GOT3 (cell line): Measurements from ENCODE around the gene CCDC38.
"Not testable (repeated sequence)": the region's sequence is repeated elsewhere in the genome, so short reads cannot be mapped to it uniquely, and the experiment has no call there.

Experiments
- DNase-seq: peaks from one replicate; lab custom pipeline; 2025; ENCODE audit warnings: mixed read lengths; lab: John Stamatoyannopoulos, UW

CCDC38 gene

DNA sequence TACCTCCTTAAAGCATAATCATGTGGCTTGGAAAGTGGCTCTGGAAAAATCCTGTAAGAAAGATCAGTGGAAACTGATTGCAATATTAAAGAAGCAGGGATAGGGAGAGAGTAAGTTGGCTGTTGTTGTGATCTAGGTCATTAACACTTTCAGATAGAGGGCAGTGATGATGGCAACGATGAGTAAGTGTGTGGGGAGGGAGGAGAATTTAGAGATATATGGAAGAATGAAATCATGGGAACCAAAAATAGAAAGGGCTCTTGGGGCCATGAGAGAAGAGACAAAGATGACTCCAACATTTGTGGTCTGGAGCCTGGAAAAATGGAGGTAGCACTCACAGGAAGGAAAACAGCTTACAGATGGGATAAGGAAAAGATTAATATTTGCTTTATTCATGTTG, 60.3 kb downstream of the CCDC38 start:
- no peak for DNase-seq

DNA sequence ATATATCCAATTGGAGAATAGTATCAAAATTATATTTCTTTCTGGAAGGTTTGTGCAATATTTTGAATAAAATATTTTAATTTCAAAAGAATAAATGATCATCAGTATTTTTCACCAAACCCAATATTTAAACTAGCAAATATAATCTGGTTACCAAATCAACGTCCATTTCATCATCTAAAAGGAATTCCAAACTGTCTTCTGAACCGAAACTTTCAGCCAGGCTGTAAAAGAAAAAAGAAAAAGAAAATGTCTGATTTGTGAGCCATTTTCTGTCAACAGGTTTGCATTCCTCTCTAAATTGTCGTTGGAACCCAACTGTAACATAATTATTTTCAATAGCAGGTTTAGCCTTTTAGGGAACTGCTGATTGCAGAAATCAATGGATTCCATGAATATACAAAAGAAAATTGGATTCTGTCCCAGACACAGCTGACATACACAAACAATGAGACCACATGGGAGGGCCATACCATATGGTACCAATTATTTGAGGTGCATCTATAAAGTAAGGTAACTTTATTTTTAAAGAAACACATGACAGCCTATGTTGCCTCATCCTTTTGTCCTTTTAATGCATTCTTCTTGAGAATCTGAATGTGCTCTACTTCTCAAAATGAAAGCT, 61.0 kb downstream of the CCDC38 start:
- no peak for DNase-seq

DNA sequence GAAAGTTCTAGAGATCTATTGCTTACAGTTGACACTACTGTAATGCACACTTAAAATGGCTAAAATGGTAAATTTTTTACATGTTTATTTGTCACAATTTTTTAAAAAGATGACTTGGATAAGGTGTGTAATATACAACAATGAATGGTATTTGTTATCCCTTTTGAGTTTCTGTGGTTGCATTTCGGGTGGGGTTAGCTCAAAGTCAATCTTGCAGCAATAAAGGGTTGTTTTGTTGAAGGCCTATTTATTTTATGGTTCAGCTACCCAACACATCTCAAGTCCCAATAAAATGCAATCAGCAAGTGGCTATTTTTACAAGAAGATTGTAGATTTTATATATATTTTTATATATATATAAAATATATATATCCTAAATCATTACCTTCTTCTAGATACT, 61.5 kb downstream of the CCDC38 start:
- DNase-seq, result no peak

DNA sequence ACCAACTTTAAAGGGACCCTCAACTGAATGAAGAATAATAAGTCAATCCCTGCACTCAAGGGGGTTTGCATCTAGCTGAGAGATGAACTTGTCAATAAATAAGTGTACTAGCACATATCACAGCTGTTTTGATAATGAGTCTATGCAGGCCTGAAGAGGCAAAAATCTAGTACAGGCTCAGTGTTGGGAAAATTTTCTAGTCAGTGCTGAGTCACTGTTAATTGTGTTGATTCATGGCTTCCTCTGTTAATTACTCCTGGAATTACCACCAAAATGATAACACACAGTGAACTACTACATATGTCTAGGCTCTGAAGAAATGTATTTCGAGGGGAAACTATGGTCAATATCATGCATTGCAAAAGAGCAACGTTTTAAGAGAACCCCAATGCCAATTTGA, 64.8 kb downstream of the CCDC38 start:
- DNase-seq, result no peak

DNA sequence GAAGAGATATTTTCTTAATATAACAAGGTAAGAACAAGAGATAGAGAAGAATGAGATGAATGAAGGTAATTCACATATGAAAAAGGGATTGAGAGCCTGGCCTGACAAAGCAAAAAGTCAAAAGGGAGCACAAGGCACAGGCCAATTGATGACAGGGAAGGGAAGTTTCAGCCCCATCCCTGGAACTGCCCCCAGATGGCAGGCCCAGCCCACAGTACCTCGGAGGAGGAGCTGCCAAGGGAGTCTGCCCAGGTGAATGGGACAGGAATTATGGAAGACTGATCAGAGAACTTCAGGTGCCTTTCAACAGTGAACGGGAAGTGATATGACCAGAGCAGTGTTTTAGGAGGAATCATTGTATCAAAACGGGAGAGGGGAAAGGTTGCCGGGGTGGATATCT, 68.0 kb downstream of the CCDC38 start:
- no peak for DNase-seq

DNA sequence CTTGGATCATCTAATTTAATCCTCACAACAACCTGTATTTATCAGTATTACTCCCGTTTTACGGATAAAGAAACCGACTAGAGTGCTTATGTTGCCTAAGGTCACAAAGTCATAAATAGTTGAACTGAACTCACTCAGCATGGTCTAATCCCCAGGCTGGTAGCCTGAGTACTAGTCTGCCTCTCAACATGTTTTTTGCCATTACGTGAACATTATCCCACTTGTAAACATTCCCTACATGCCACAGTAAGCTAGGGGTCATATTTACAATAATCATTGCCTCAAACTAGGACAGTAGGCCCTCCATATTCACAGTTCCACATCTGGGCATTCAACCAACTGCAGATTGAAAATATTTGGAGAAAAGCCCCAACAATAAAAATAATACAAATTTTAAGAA, 71.5 kb downstream of the CCDC38 start:
- no peak for DNase-seq

DNA sequence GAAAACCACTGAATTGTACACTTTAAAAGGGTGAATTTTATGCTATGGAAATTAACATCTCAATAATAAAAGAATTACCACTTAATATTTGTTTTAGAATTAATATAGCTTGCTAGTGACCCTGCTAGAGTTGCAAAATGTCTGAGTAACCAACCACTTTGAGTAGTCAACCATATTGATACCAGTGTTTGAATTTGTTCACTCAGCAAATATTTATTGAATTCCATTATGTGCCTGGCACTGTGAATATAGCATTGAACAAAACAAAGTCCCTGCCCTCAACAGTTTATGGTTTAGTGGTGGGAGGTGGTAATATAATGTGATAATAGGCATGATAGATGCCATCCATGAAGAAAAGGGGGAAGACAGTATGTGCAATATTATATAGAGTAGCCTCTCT, 79.1 kb downstream of the CCDC38 start:
- no peak for DNase-seq

DNA sequence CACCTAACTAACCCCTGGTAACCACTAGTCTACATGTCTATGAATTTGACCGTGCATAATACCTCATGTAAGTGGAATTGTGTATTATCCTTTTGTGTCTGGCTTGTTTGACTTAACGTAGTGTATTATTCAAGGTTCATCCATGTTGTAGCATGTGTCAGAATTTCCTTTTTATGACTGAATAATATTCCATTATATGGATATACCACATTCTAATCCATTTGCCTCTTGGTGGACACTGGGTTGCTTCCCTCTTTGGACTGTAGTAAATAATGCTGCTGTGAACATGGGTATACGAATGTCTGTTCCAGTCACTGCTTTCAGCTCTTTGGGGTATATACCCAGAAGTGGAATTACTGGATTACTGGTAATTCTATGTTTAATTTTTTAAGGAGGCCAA, 80.4 kb downstream of the CCDC38 start:
- DNase-seq, result no peak

DNA sequence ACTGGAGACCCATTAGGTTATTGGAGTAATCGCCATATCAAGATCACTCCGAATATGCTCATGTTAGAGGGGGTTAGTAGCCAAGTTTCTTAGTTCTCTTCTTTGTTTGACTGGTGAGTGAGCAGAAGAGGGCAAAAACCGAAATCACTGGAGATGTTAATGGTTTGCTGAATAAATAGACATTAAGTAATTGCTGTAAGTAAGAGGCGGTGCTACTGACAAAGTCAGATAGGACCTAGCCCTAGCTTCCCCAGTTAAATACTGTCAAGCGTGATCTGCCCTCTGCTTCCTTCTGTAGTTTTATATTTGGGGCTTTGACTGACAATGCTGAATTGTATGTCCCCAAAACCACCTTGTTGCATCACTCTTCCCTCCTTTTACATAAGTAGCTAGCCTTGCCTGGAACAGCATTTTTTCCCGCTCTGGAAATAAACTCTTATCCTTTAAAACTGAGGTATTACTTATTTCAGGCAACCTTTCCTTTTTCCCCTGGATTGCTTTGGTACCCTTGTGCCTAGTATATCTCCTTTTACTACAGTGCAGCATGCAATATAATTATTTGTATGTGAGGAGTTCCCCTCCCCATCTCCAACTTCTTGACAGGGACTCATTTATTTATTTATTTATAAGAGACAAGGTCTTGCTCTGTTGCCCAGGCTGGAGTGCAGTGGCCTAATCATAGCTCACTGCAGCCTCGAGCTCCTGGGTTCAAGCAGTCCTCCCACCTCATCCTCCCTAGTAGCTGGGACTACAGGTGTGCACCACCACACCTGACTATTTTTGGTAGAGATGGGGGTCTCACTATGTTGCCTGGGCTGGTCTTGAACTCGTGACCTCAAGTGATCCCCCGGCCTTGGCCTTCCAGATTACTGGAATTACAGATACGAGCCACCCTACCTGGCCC, 82.2 kb downstream of the CCDC38 start:
- no peak for DNase-seq

DNA sequence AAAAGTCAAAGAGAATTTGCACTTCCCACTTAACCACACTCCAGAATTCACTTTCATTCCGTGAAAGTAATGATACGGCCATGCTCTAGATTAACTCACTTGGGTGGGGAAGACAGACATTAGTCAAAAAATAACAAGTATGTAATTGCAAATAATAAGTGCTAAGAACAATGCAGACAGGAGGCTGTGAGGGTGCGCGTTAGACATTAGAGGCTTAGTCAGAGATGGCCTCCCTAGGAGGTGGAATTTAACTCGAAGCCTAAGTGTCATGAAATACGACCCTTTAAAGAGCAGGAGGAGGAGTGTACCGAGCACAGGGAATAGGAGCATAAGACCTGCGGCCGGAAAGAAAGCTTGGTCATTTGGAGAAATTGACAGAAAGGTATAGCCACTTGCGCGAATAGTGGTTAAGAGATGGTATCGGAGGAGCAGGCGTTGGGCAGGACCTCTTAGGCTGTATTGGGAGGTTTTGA, 83.0 kb downstream of the CCDC38 start:
- no peak for DNase-seq

DNA sequence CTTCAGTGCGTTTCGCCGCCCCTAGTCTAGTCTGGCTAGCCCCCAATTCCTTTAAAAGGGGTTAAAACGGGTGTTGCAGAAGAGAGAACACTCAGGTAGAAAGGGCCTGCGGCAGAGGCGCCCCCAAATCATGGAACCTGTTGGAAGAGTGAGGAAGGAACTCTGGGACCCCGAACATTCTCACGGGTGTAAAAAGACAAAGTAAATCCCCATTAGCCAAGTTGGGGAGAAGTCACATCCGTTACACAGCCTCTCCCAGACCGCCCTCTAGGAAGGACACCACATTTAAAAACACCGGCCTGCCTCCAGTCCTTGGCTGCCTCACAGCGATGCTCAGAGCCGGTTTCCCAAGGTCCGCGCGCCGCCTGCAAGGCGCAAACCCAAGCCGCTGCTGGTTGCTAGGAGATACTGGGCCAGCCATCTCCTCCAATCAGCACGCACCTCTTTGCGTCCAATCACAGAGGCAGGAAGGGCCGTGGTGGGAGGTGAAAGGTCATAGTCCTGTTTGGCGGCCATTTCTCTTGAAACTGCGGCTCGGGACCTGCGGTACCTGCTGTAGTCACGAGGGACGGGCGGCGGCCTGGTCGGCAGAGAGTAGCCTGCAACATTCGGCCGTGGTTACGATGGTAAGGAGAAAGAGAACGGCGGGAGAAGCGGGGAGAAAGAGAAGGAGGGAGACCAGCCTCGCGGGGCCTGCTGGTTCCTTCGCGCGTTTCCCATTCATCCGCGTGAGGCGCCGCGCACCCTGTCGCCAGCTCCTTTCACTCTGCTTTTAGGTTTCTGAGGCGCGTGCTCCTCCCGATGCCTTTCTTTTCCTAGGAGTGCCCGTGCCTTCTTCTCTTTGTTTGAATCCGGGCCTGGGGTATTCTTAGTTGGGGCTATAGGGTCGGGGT, 83.7 kb downstream of the CCDC38 start, which contains the start of gene SNRPF:
TSS of gene SNRPF (plus strand) at position 502 of the 893 bp plus-strand sequence. CDS start at position 624, 122 bp downstream.
- DNase-seq, result peak; percentile 63

DNA sequence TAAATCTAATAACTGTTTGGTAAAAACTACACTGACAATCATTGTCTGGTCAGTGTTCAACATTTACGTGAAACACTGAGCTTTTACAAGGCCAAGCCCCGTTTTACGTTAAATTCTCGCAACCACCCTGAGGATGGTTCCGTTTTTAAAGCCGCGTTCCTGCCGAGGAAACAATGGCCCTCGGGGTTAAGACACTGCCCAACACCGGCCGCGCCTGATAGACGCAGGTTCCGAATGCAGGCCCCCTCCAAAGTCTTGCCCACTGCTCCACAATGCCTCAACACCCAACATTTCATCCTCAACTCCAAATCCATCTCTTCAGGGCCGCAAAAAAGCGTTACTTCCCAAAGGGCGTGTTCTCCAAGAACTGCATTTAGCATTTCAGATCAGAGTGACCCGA, 84.6 kb downstream of the CCDC38 start:
- no peak for DNase-seq

DNA sequence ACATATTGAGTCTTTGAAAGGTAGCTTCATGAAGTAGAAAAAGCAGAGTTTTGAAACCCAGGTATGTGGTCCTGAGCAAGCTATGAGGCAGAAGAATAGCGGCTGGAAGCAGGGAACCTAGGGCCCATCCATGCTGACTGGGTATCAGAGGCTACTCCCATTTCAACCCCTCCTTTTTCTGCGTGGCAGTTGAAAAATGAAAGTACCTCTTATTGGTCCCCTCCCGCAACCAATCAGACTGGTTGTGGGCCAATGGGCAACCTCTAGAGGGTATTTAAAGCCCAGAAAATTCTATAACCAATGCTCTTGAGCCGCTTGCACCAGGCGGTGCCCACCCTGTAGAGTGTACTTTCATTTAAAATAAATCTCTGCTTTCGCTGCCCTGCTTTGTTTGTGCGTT, 85.3 kb downstream of the CCDC38 start:
- no peak for DNase-seq

DNA sequence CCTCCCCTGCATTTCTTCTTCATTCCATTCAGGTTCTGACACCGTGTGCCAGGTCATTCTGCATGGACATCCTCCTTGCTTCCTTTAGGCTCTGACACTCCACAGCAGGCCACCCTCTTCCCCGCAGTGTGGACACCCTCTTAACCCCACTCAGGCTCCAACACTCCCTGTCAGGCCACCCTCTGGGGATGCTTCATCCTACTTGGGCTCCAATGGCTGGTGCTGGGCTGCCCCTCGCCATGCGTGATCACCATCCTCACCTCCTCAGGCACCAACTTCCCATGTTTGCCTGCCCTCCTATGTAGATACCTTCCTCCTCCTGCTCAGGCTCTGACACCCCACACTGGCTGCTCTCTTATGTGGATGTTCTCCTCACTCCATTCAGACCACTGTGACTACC, 90.3 kb downstream of the CCDC38 start:
- no peak for DNase-seq

DNA sequence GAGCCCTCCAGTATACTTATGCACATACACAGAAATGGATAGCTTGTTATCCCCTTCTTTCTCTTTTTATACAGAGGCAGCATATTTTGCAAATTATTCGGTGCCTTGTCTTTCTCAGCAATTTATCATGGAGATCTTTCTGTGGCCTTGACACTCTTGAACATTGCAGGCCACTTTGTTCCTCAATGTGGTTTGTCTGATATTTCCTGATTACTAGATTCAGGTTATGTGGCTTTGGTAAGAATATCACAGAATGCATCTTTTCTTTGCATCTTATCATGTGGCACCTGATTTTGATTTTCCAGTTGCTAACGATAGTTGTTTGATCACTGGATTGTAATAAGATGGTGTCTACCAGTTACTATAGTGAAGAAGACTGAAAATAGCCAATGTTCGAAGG, 90.8 kb downstream of the CCDC38 start:
- no peak for DNase-seq

DNA sequence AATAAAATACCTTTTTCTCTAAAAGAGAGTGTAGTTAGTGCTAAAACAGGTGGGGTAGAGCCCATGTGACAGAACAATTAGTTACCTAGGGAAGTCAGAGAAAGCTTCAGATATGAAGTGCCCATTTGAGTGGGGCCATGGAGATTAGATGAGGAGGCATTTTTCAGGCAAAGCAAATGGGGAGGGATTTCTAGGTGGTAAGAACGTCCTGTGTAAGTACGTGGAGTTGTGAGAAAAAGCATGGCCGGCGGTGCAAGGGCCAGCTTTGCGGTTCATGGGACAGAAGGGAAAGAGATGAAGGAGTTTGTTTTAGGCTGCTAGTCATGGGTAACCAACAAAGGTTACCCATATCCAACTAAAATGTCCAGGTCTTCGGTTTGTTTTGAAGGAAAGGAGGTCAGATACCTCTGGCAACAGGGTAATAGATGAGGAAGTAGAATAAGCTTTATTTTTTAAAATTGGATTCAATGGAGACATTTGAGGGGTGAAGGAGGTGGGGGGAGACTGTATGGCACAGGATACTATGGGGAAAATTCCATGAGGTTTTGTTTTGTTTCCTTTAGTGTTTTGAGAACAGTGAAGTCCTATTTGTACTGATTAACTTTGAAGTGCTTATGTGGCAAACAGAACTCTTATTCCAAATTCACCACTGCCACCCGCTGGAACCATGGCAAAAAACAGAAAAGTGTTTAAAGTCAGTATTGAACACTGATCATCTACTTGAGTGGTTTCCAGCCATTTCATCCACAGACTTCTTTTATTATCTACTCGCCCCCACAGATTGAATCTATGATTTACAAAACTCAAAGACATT, 93.6 kb downstream of the CCDC38 start:
- no peak for DNase-seq

DNA sequence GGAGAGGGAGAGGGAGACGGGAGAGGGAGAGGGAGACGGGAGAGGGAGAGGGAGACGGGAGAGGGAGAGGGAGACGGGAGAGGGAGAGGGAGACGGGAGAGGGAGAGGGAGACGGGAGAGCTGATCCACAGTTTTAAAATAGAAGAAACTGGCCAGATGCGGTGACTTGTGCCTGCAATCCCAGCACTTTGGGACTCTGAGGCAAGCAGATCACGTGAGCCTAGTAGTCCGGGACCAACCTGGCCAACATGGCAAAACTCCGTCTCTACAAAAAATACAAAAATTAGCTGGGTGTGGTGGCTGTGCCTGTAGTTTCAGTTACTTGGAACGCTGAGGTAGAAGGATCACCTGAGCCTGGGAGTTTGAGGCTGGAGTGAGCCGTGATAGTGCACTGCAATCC, 100.0 kb downstream of the CCDC38 start:
- not testable (repeated sequence) for DNase-seq

DNA sequence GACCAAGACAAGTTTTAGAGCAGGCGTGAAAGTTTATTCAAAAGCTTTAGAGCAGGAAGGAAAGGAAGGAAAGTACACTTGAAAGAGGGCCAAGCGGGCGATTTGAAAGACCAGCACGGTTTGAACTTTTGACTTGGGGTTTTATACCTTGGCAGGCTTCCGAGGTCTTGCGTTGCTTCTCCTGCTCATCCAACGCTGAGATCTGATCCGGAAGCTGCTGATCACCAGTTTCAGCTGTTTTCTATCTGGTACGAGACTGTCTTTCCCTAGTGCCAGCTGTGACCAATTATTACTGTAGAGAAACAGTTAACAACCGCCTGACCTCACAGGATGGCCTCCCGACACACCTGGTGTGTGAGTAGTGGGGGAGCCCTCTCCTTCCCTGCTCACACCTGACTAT, 104.3 kb downstream of the CCDC38 start:
- no peak for DNase-seq

DNA sequence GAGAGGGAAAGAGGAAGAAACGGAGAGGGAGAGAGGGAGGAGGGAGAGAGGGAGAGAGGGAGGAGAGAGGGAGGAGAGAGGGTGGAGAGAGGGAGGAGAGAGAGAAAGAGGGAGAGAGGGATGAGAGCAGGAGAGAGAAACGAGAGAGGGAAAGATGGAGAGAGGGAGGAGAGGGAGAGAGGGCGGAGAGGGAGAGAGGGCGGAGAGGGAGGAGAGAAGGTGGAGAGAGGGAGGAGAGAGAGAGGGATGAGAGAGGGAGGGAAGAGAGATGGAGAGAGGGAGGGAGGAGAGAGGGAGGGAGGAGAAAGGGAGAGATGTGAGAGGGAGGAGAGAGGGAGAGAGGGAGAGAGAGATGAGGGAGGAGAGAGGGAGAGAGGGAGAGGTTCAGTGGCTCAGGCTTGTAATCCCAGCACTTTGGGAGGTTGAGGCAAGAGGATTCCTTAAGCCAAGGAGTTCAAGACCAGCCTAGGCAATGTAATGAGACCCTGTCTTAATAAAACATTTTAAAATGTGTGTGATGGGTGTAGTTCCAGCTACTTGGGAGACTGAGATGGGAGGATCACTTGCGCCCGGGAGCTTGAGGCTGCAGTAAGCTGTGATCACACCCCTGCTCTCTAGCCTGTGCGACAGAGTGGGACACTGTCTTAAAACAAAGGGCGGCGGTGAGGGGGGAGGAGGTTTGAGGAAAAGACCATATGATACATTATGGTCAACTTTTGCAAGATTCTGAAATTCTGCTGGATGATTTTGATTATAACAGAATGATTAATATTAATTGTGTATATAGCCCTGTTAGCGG, 105.0 kb downstream of the CCDC38 start:
- no peak for DNase-seq

DNA sequence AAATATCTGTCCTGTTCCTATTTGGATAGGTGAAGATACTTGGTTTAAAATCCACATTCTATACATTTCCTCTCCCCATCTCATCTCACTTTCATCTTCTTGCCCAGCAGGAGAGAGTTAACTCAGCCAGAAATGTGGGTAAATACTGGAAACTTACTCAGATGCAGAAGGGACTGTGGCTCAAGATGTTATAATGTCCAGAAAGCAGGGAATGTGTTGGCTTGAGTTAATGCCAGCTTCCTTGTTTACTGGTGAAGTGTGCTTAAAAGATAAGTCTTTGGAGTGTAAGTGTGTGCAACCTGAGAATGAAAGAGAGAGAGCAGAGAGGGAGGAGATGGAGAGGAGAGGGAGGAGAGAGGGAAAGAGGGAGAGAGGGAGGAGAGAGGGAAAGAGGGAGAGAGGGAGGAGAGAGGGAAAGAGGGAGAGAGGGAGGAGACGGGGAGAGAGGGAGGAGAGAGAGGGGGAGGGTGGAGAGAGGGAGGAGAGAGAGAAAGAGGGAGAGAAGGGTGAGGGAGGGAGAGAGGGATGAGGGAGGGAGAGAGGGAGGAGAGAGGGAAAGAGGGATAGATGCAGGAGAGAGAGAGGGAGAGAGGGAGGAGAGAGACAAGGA, 105.7 kb downstream of the CCDC38 start:
- no peak for DNase-seq
